Measurements from ENCODE around the gene DTHD1.

DTHD1 gene

GRCh38 chr4:36316607-36317006, 35.2 kb downstream of the DTHD1 start:
- no peak for DNase-seq (ENCODE audit: low read depth)

- DNase-seq (ENCODE audit: low read depth) = no peak
These were observed 36.3 kb downstream of the DTHD1 start for GRCh38 chr4:36317721-36318120.

DNA sequence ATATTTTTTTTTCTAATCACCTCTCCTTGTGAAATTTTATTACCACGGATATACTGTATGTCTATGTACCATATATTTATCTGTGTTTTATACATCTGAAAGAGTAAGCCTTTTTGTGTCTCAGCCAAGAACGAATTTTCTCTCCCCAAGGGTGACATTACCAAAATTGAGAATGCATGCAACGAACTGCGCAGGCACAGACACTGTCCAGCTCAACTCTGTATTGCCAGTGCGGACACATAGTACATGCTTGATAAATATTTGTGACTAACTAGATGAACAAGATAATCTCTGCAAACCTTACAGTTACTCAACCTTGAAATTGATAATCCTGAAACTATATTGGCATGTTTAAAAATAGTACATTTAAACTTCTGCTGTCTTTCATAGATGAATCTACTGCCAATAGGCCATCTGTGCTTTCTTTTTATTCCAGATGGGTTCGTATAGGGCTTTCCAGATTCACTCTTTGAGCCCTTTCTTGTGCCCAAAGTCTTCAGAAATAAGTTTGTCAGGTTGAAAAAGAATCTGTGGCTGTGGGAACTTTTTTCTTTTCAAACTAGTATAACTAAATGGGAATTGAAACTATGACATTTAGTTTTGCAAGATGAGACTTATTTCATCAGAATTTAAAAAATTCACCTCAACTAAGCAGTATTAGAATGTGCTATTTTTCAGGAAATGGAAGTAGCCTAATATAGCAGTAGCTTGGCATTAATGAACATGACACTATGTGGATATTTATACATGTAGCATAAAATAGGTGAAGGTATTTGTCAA, 38.9 kb downstream of the DTHD1 start:
- no peak for DNase-seq (ENCODE audit: low read depth)

- no peak for DNase-seq (ENCODE audit: low read depth)
These were observed 39.8 kb downstream of the DTHD1 start for GRCh38 chr4:36321176-36321575.

DNA sequence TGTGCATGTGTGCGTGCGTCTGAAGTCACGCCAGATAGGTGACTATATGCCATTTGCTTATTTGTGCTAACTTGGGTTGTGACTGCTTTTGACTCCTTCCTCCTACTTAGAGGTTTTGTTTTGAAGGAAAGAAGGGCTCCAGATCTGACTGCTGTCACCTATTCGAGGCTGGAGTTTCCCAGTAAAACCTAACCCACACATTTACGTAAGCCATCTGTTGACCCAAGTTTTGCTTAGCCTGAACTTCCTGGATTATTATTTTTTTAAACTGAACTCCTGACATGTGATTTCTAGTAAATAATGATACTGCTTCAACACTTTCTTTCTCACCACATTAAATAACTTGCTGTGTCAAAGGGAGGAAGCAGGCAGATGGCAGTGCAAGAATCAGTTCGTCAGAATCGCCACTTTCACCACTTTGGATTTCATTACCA, 41.5 kb downstream of the DTHD1 start:
- no peak for DNase-seq (ENCODE audit: low read depth)

DNA sequence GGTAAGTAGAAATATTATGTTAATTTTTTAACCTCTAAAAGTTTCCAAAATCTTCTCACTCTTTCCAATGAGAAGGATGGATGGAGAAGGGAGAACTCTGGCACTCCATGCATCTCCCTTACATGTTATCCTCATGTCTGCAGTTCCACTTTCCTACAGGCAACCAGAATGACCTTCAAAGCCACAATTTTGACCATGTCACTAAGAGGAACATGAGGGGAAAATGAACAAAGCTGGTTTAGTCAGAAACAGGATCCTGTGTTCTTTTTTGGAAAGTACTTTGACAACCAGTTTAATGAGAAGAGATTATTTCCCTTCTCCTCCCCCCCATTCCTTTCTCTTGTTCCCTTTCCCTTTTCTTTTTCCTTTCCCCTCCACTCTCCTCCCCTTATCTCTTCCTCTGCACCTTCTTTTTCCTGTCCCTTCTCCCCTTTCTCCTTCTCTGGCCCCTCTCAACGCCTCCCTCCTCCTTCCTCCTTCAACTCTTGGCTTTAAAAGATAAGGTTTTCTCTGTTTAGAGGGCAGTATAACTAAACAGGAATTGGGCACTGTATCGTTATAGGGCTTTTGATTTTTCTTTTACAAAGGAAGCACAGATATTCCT, 42.5 kb downstream of the DTHD1 start:
- no peak for DNase-seq (ENCODE audit: low read depth)

DNA sequence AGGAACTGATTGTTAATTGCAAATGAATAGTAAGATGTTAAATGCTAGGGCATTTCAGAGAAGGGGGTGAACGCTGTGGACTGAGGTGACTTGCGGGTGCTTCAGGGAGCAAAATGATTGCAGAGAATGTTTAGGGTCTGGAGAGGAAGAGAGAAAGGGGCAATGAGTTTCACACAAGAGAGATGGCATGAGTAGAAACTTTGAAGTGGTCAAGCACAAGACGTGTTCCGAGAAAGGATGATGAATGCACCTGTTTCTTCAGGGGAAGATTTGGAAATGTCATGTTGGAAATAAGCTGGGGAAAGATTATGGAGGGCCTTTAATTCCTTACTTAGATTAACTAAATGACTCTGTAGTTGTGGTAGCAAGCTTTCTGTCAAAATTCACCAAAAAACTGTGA, 43.4 kb downstream of the DTHD1 start:
- no peak for DNase-seq (ENCODE audit: low read depth)

- DNase-seq (ENCODE audit: low read depth) = no peak
These were observed 44.1 kb downstream of the DTHD1 start for GRCh38 chr4:36325499-36325898.

GRCh38 chr4:36325926-36326325, 44.5 kb downstream of the DTHD1 start:
- DNase-seq (ENCODE audit: low read depth) = no peak

GRCh38 chr4:36326476-36327029, 45.1 kb downstream of the DTHD1 start:
- no peak for DNase-seq (ENCODE audit: low read depth)

DNA sequence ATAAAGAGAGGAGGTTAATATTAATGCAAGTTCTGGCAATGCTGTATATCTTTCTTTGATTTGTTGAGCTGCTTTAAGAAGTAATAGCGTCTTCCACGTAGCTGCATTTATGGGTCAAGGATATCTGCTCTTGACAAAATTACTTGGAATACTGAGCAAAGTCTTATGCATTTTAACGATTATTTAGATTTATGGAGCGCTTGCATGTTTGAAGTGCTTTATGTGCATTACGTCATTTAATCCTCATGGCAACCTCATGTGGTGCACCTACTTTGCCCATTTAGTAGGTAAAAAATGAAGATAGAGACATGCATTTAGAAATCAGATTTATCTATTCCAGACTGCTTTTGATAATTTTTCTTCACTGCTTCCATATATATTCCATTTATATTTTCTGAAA, 46.0 kb downstream of the DTHD1 start:
- DNase-seq (ENCODE audit: low read depth) = no peak

DNA sequence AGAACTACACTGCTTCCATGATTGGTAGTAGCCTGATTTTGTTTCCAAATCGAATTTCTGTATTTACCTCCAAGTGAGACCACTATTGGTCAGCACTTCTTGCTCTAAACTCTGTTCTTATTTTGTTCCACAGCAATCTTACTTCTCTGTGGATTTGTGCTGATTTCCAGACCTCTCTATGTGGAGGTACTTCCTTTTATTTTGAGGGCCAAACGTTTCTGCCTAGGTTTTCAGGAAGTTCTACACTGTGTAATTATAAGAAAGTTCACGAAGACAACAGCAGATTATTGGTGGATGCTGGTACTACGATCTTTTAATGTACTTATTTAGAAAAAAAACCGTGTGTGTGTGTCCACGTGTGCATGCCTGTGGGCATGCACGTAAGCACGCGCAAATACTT, 46.7 kb downstream of the DTHD1 start:
- no peak for DNase-seq (ENCODE audit: low read depth)

GRCh38 chr4:36329228-36329627, 47.8 kb downstream of the DTHD1 start:
- no peak for DNase-seq (ENCODE audit: low read depth)

DNA sequence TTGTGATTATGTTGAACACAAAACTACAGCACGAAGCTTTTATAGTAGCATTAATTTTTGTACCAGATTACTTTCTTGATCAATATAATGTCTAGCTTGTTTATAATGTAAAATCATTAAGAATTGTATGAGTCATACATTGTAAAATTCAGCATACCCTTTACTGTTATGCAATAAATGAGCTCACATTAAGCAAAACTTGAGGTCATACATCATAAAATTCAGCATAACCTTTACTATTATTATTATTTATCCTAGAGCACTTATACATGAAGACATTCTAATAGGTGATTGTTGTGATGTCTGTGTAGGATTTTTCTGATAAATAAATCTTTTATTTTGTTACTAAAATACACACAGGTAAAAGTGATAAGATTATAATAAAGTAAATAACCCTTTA, 49.4 kb downstream of the DTHD1 start:
- DNase-seq (ENCODE audit: low read depth) = no peak

DNA sequence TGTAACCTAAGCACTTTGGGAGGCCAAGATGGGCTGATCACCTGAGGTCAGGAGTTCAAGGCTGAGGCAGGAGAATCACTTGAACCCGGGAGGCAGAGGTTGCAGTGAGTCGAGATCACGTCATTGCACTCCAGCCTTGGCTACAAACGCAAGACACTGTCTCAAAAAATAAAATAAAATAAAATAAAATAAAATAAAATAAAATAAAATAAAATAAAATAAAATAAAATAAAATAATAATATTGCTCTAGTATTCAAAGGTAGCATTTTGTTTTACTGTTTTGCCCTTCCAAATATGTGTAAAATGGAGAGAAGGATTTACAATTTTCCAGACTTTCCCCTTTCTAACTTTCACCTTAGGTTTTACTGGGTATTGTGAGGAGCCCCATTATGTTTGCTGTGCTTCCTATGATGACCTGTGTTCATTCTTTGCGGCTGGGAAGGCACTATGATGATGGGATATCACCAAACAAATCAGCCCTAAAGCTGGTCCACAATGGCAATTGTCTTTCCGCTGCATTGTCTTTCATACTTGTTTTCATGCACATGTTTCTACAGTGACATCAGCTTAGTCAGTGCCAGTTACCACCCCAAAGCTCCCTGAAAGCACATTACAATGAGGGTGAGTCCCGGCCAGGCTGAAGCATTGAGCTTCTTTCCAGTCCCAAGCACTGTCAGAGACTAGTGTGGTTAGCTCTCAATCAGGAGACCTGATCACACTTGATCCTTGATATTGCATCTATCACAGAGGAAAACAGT, 50.8 kb downstream of the DTHD1 start:
- no peak for DNase-seq (ENCODE audit: low read depth)

DNA sequence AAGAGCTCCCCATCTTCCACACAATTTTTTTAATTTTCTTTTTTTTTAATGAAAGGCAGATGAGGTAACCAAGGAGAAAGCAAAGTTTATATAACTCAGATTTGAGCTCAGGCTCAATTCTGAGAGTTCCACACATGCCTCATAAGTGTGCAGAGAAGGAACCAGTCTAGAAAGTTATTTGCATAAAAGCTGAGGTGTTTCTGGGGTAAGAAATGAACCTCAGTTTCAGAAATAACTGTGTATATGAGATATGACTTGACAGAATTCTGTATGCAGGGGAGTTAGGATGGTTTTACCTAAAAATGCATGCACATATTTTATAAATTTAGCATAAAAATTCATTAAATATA, 51.3 kb downstream of the DTHD1 start:
- no peak for DNase-seq (ENCODE audit: low read depth)

DNA sequence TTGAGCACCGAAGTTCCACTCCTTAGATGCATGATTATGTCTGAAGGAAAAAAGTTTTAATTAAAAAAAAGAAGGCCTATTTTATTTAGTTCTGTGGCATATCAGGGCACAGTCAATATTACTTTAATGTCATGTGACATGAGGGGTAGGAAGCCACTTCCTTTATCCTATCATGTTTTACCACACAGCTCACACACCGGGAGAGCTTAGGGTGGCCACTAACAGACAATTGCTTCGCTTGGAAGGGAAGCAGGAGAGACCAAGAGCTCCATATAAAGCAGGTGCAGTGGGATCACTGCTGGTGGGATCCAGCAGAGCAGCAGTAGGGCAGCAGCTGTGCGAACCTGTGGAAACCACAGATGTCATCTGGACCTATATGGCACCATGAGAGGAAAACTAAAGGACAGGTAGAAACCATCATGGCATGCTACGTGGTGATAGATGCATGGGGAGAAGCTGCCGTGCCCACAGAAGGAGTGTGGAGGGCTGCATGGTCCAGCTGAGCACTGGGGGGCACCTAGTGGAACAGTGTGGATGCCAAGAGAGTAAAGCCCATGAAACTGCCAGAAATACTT, 52.0 kb downstream of the DTHD1 start:
- no peak for DNase-seq (ENCODE audit: low read depth)

GRCh38 chr4:36337665-36338185, 56.3 kb downstream of the DTHD1 start:
- DNase-seq (ENCODE audit: low read depth) = no peak

- DNase-seq (ENCODE audit: low read depth) = no peak
These were observed 57.6 kb downstream of the DTHD1 start for GRCh38 chr4:36338973-36339372.

DNA sequence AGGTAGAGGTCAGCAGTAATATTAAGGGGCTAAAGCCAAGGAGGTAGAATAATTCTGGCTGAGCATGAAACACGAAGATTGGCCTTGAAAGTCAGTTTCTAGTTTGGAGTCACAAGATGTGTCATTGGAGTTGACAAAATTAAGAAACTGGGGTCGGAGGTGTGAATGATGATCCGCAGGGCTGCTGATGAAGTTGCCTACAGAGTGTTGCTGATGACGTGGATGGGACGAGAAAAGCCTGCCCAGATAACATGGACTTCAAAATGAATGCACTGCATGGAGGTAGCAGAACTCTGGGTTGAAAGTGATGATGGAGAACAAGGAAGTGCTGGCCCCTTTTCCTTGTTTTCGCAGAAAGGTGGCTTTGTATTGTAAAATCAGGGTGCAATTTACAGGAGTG, 60.5 kb downstream of the DTHD1 start:
- no peak for DNase-seq (ENCODE audit: low read depth)

DNA sequence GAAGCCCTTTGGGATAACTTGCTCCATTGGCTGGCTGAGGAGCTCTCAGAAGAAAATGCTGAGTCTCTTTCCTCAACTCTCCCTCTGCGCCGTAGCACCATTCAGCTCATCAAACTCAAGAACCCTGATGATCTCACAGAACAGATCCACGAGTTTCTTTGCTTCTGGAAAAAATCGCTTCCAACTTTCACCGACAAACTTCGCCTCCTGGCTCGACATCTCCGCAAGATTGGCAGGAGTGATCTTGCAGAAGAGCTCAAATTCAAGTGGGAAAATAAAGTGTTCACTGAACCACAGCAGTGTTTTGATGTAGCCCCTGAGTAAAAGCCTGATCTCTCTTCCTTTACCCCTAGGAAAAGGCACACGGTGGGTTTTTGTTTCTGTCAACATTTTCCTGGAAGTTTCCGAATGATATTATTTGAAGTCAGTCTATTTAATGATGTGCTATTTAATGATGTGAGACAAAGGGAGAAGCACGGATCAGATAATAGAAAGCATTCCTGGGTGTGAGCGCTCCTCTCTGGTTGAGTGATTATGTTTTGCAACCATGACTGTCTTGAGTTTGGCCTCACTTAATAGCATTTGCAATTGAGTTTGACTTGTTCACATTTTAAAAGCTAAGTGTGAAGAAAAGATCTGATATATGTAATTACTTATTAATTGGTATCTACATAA, 62.2 kb downstream of the DTHD1 start:
- DNase-seq (ENCODE audit: low read depth) = no peak

GRCh38 chr4:36348403-36348938, 67.1 kb downstream of the DTHD1 start:
- DNase-seq (ENCODE audit: low read depth) = no peak
